Measurements from ENCODE around the gene HSPA12A.

- TF ChIP-seq REST (IDR thresholded peaks at IDR 0.05; ENCODE audit: low read depth) (no peak), RAD21 (IDR thresholded peaks at IDR 0.05; ENCODE audit: low read depth) (no peak), EP300 (IDR thresholded peaks at IDR 0.05; ENCODE audit: borderline replicate concordance) (no peak), YY1 (IDR thresholded peaks at IDR 0.05; ENCODE audit: low read depth) (no peak), CREB1 (IDR thresholded peaks at IDR 0.05; ENCODE audit: low read depth) (no peak), MAX (IDR thresholded peaks at IDR 0.05) (no peak), CEBPB (IDR thresholded peaks at IDR 0.05) (no peak), TEAD4 (IDR thresholded peaks at IDR 0.05) (no peak), TCF12 (IDR thresholded peaks at IDR 0.05; ENCODE audit: low read depth) (no peak), EGR1 (IDR thresholded peaks at IDR 0.05) (no peak), TAF1 (IDR thresholded peaks at IDR 0.05; ENCODE audit: low read depth) (no peak), FOXM1 (IDR thresholded peaks at IDR 0.05; ENCODE audit: borderline replicate concordance, low read depth) (no peak)
Measured at GRCh38 chr10:116752969-116753665, 10.8 kb upstream of the HSPA12A start.
